Aorta (tissue), 5 donors: ENCODE results near the gene SLC19A1. TPM values are rescaled to one million over a fixed set of nuclear protein-coding genes. Genes with fewer than 3 reads are reported as not detected.
"Not testable (repeated sequence)": the region's sequence is repeated elsewhere in the genome, so short reads cannot be mapped to it uniquely, and the experiment has no call there.

Source experiments
- ATAC-seq: fragments of 200-7000 bp; cut with Tn5 transposase; one replicate; pipeline ENCODE4 v1.9.1; 2022; ENCODE audit warnings: moderate library complexity; ENCODE audit not compliant: low FRiP score
- DNase-seq, 2 donors: peaks; one replicate each; pipeline ENCODE4 v3.0.0-alpha.2; 2020
- H3K27ac ChIP-seq, 2 donors: one replicate each; pipeline ENCODE4 v1.5.1; 2013; ENCODE audit warnings: low read length in 2 of 2, mild to moderate bottlenecking in 2 of 2, moderate library complexity in 2 of 2, control low read depth in 1 of 2, inconsistent platforms in 1 of 2, low read depth in 1 of 2
- H3K27me3 ChIP-seq, 2 donors: one replicate each; pipeline ENCODE4 v1.6.1; 2013; ENCODE audit warnings: control low read depth in 1 of 2, low read length in 1 of 2, mild to moderate bottlenecking in 1 of 2, moderate library complexity in 1 of 2; ENCODE audit not compliant: insufficient read depth in 2 of 2, control insufficient read depth in 1 of 2
- H3K36me3 ChIP-seq, 2 donors: one replicate each; pipeline ENCODE4 v1.6.1; 2013; ENCODE audit warnings: control low read depth in 1 of 2, low read length in 1 of 2, mild to moderate bottlenecking in 1 of 2; ENCODE audit not compliant: insufficient read depth in 2 of 2, control insufficient read depth in 1 of 2
- H3K4me1 ChIP-seq, 2 donors: one replicate each; pipeline ENCODE4 v1.6.1; 2013; ENCODE audit warnings: low read length in 2 of 2, control low read depth in 1 of 2, mild to moderate bottlenecking in 1 of 2, moderate library complexity in 1 of 2; ENCODE audit not compliant: insufficient read depth in 2 of 2, control insufficient read depth in 1 of 2
- H3K4me3 ChIP-seq, 2 donors: one replicate each; pipeline ENCODE4 v1.5.1; 2013; ENCODE audit warnings: low read length in 2 of 2, control low read depth in 1 of 2, mild to moderate bottlenecking in 1 of 2
- H3K9me3 ChIP-seq: one replicate; pipeline ENCODE4 v1.6.1; 2013; ENCODE audit warnings: mild to moderate bottlenecking, low read length; ENCODE audit not compliant: control insufficient read depth
- WGBS, 2 donors: extraction: QIAGEN DNeasy Blood & Tissue Kit; methylation state at CpG; one replicate each; pipeline ENCODE4 v1.1.7; 2013; 5-methylcytosine and 5-hydroxymethylcytosine counted together
- intact Hi-C, 2 donors: fragments of 100-400 bp; cut with DNase I; formaldehyde crosslinking; loops; one replicate each; pipeline versions ENCODE4 v1.14.2 to v1.15.0; 2022
- polyA plus RNA-seq, 2 donors: library from polyadenylated mRNA; stranded (reverse); fragments of 200-250 nt; gene quantifications; one replicate each; pipeline ENCODE4 v1.2.3, GENCODE V29; 2013
- total RNA-seq, 2 donors: library from RNA; stranded (reverse); fragmentation: NEBNext Ultra II Directional; extraction: Animal tissue kit (Norgen Biotek cat#: 25700); gene quantifications; one replicate each; pipeline ENCODE4 v1.2.1, GENCODE V29; 2021
- donor health status: healthy with polysubstance abuse.
- donor health status: Bipolar disorder and iron deficiency.
- donor health status: DM: no; HTN: no; CAD: no.
- donor health status: DM: no; HTN: no; CAD: no.
- donor health status: DM: yes; HTN: yes; CAD: no.

Gene SLC19A1
- total and polyA plus RNA-seq, 4 donors, result 4.5 to 32.5 (median 7.3) TPM

DNA sequence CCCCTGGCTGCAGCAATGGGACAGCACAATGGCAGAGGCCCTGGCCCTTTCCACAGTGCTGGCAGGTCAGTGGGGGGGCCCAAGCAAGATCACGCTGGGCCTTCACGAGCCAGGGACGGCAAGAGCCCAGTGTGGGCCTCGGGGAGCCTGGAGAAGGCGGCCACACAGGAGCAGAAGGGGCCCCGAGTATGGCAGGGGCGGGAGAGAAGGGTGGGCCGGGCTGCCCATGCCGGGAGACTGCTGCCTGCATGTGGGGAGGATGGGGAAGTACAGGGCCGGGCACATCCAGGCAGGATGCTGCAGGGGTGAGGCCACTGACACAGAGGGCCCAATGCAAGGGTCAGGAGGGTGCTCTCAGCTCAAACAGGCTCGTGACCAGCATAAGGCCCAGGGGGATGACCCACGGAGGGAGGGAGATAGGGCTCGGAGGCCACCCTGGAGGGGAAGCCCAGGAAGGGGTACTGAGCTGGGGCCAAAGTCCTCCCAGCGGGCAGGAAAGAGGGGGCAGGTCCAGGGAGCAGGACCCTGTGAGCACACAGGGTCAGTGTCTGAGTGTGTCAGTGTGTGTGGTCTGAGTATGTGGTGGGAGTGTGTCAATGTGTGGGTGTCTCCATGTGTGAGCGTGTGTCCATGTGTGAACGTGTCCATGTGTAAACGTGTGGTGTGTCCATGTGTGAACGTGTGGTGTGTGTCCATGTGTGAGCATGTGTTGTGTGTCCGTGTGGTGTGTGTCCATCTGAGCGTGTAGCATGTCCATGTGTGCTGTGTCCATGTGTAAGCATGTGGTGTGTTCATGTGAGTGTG lies 13.1 kb downstream of the SLC19A1 start:
- H3K4me3 ChIP-seq, result no peak overlapping the region
- intact Hi-C loops, result no loop called here
- ATAC-seq, result no peak
- DNase-seq, result peak; percentile 52 to 61
- H3K27ac ChIP-seq, result no peak overlapping the region
- H3K27me3 ChIP-seq, result no peaks in the 10 kb centered on the region
- H3K4me1 ChIP-seq, result no peaks in the 10 kb centered on the region
- H3K9me3 ChIP-seq, result no peaks in the 10 kb centered on the region
- no peaks in the 10 kb centered on the region for H3K36me3 ChIP-seq
- WGBS, 2 donors, result 85 to 90% methylated on average over 20 of the region's 20 CpGs

DNA sequence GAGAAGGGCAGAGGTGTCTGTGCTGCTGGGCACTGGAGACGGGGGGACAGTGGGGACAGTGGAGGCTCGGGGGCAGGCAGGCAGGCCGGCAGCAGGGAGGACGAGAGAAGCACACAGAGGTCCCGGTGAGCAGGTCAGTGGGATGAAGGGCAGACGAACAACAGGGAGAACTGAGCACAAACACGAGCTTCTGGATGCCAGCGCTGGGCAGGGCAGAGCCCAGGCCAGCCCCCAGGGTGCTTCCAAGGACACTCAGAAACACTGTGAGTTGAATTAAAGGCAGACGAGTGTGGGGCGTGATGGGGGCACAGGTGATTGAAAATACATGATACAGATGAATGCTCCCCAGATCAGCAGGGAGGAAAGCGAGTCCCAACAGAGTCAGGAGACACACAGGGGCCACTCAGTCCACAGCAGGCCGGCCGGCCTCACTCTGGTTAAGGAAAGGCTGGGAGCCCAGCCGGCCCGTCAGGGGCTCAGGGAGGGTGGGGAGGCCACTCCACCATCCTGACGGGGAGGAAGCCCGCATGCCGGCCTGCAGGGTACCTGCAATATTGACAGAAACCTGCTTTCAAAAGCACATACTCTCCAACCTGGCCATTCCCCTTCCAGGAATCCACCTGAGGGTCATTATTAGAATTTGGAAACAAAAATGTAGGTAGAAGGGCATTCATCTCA lies 14.1 kb downstream of the SLC19A1 start:
- 89 to 90% methylated on average over 18 of the region's 18 CpGs for WGBS, 2 donors
- Histone ChIP-seq H3K4me3 (no peak overlapping the region), H3K27ac (no peak overlapping the region), H3K27me3 (no peaks in the 10 kb centered on the region), H3K4me1 (no peaks in the 10 kb centered on the region), H3K9me3 (no peaks in the 10 kb centered on the region), H3K36me3 (no peaks in the 10 kb centered on the region)
- ATAC-seq (no peak), DNase-seq (peak; percentile 28 to 68)
- intact Hi-C loops, result no loop called here

DNA sequence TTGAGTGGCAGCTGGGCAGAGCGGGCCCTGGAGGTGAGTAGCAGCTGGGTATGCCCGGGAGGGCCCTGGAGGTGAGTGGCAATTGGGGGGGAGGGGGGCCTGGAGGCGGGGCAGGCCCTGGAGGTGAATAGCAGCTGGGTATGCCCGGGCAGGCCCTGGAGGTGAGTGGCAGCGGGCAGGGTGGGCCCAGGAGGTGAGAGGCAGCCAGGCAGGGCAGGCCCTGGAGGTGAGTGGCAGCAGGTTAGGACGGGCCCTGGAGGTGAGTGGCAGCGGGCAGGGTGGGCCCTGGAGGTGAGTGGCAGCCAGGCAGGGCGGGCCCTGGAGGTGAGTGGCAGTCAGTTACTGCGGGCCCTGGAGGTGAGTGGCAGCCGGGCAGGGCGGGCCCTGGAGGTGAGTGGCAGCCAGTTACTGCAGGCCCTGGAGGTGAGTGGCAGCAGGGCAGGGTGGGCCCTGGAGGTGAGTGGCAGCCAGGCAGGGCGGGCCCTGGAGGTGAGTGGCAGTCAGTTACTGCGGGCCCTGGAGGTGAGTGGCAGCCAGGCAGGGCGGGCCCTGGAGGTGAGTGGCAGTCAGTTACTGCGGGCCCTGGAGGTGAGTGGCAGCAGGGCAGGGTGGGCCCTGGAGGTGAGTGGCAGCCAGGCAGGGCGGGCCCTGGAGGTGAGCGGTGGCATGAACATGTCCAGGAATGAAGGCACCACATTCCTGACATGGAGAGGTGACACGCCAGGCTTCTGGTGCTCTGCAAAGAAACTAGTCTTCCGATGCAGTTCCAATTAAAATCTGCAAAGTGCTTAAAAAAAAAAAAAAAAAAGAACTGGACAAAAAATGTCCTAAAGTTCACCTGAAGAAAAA lies 14.9 kb downstream of the SLC19A1 start:
- DNase-seq, result peak; percentile 19 to 35
- H3K36me3 ChIP-seq, result not testable (repeated sequence)

DNA sequence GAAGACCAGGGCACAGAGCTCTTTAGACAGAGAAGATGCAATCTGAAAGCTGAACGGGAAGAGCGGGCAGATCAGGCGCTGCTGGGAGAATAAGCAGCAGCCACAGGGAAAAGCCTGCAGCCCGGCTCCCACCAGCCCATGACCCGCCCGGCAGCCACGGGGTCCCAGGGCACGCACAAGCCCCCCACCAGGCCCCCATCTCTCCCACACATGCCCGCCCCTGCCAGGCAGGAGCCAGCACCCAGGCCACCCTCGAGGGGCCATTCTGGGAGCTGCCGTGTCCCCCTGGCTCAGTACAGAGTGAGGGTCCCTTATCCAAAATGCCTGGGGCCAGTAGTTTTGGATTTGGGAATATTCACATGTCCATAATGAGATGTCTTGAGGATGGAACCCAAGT lies 16.3 kb downstream of the SLC19A1 start:
- no peaks in the 10 kb centered on the region for H3K36me3 ChIP-seq
- intact Hi-C loops, result no loop called here
- WGBS, 2 donors, result 94 to 96% methylated on average over 10 to 11 of the region's 11 CpGs
- no peak overlapping the region for H3K27ac ChIP-seq
- H3K4me1 ChIP-seq, result no peaks in the 10 kb centered on the region
- H3K9me3 ChIP-seq, result no peaks in the 10 kb centered on the region
- no peaks in the 10 kb centered on the region for H3K27me3 ChIP-seq
- no peak overlapping the region for H3K4me3 ChIP-seq
- DNase-seq (peak; percentile 32 to 60), ATAC-seq (no peak)

More for the DNA sequence above, 14.9 kb downstream of the SLC19A1 start:
- H3K4me1 ChIP-seq, H3K27ac ChIP-seq, H3K27me3 ChIP-seq, H3K4me3 ChIP-seq, H3K9me3 ChIP-seq, intact Hi-C loops, ATAC-seq: not testable (repeated sequence)
- 89 to 93% methylated on average over 15 to 19 of the region's 19 CpGs for WGBS, 2 donors

- intact Hi-C loops, result no loop called here
- peak; percentile 36 to 72 for DNase-seq
- WGBS, 2 donors, result 89 to 90% methylated on average over 29 of the region's 29 CpGs
These were observed 16.9 kb downstream of the SLC19A1 start for GRCh38 chr21:45525153-45525909.

DNA sequence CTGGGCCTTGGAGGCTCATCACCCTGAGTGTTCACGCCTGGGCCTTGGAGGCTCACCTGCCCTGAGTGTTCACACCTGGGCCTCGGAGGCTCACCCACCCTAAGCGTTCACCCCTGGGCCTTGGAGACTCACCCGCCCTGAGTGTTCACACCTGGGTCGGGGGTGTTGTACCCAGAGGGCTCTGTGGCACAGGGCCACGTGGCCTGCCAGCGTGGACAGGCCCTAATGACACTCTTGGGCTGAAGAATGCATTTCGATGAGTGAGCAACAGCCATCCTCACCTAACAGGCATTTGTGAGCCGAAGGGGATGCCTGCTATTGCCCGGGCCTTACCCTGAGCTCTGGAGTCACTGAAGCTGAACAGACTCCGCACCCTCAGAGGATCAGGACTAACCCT lies 17.5 kb downstream of the SLC19A1 start:
- WGBS, 2 donors, result 92 to 95% methylated on average over 10 to 11 of the region's 11 CpGs
- no peak overlapping the region for H3K4me3 ChIP-seq
- H3K9me3 ChIP-seq, result no peaks in the 10 kb centered on the region
- H3K36me3 ChIP-seq, result no peaks in the 10 kb centered on the region
- H3K4me1 ChIP-seq, result no peaks in the 10 kb centered on the region
- DNase-seq (peak in 1 of 2 donors; percentile 20), ATAC-seq (no peak)
- intact Hi-C loops, result no loop called here
- H3K27ac ChIP-seq, result no peak overlapping the region
- H3K27me3 ChIP-seq, result no peaks in the 10 kb centered on the region

More at GRCh38 chr21:45525153-45525909, 16.9 kb downstream of the SLC19A1 start:
- no peaks in the 10 kb centered on the region for H3K27me3 ChIP-seq
- H3K4me1 ChIP-seq, result no peaks in the 10 kb centered on the region
- ATAC-seq, result no peak
- H3K36me3 ChIP-seq, result no peaks in the 10 kb centered on the region
- H3K27ac ChIP-seq, result no peak overlapping the region
- no peak overlapping the region for H3K4me3 ChIP-seq
- no peaks in the 10 kb centered on the region for H3K9me3 ChIP-seq

DNA sequence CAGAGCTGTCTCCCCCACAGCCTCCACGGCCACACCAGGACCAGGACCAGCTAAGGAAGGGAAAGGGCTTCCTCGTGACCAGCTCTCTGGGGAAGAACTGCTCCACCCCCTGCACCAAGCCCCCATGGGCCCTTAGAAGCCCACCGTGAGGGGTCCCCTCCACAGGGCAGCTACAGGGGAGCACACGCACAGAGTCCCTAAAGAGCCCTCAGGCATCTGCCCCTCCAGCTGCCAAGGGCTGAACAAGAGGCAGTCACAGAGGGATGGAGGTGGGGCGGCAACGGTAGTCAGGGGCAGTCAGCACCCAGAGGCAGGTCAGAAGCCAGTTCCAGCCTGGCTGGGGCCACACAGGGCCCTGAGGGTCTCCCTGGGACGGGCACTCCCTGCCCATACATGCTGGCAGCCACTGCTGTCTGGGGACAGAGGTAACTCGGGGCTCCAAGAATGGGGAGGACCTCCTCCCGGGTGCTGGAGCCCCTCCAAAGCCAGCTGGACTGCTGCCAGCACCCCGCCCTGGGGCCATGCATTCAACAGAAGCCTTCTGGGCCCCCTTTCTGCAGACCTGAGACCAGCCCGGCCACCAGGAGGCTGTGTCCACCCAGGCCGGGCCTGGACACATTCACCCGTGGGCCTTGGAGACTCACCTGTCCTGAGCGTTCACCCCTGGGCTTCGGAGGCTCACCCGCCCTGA lies 18.7 kb downstream of the SLC19A1 start:
- no peak overlapping the region for H3K4me3 ChIP-seq

More for the DNA sequence above, 18.7 kb downstream of the SLC19A1 start:
- no peaks in the 10 kb centered on the region for H3K36me3 ChIP-seq
- 87 to 88% methylated on average over 16 of the region's 16 CpGs for WGBS, 2 donors
- ATAC-seq (no peak), DNase-seq (peak; percentile 41 to 74)
- H3K4me1 ChIP-seq, result no peaks in the 10 kb centered on the region
- no peaks in the 10 kb centered on the region for H3K27me3 ChIP-seq
- intact Hi-C loops, result no loop called here
- H3K27ac ChIP-seq, result no peak overlapping the region
- H3K9me3 ChIP-seq, result no peaks in the 10 kb centered on the region
